Upper lobe of left lung (tissue), 6 donors: ENCODE data around the gene UNC13C. TPM values are rescaled to one million over a fixed set of nuclear protein-coding genes. Genes with fewer than 3 reads are reported as not detected.

ENCODE experiments used
- ATAC-seq, 2 donors: fragments of 200-7000 bp; cut with Tn5 transposase; one replicate each; pipeline ENCODE4 v1.9.1; 2022; ENCODE audit warnings: mild to moderate bottlenecking in 2 of 2, moderate library complexity in 2 of 2; ENCODE audit not compliant: low FRiP score in 2 of 2
- DNase-seq, 2 donors: peaks; one replicate each; pipeline ENCODE4 v3.0.0-alpha.2; 2019 to 2020
- H3K27ac ChIP-seq, 4 donors: fragments of 200-600 bp; sonication (generic); one replicate each; pipeline ENCODE4 v1.5.1; 2016 to 2019
- H3K27me3 ChIP-seq, 4 donors: fragments of 200-600 bp; sonication (generic); one replicate each; pipeline ENCODE4 v1.5.1; 2017 to 2019
- H3K36me3 ChIP-seq, 4 donors: fragments of 200-600 bp; sonication (generic); one replicate each; pipeline ENCODE4 v1.5.1; 2016 to 2019
- H3K4me1 ChIP-seq, 4 donors: fragments of 200-600 bp; sonication (generic); one replicate each; pipeline ENCODE4 v1.5.1; 2018 to 2019
- H3K4me3 ChIP-seq, 4 donors: fragments of 200-600 bp; sonication (generic); one replicate each; pipeline ENCODE4 v1.5.1; 2017 to 2019; ENCODE audit warnings: mild to moderate bottlenecking in 2 of 4, moderate library complexity in 1 of 4
- H3K9me3 ChIP-seq, 4 donors: fragments of 200-600 bp; sonication (generic); one replicate each; pipeline ENCODE4 v1.5.1; 2018 to 2019
- EP300 ChIP-seq, 4 donors: sonication (generic); formaldehyde crosslinking; IDR thresholded peaks; one replicate each; pipeline ENCODE4 v1.5.1; 2017; ENCODE audit warnings: antibody characterized with exemption in 4 of 4, control low read depth in 2 of 4
- POLR2A ChIP-seq, 4 donors: fragments of 450-650 bp; IDR thresholded peaks; one replicate each; pipeline ENCODE4 v1.5.1; 2016 to 2017; ENCODE audit warnings: antibody characterized with exemption in 4 of 4, mild to moderate bottlenecking in 2 of 4
- POLR2AphosphoS5 ChIP-seq, 2 donors: sonication (generic); formaldehyde crosslinking; IDR thresholded peaks; one replicate each; pipeline ENCODE4 v1.5.1; 2017; ENCODE audit warnings: antibody characterized with exemption in 2 of 2
- WGBS, 2 donors: methylation state at CpG; one replicate each; pipeline ENCODE4 v1.1.5; 2017 to 2018; 5-methylcytosine and 5-hydroxymethylcytosine counted together
- total RNA-seq, 6 donors: library from RNA; depleted of rRNA in 4 of 6; stranded (reverse); fragments of >200 nt in 4 of 6; gene quantifications; one replicate each; pipeline versions ENCODE4 v1.1.0 to v1.2.1, GENCODE V29; 2016 to 2021
- TF ChIP-seq, protein P1 (sequence below), 6 experiments: fragments of 450-650 bp in 4 of 6; fragments of 200-600 bp in 2 of 6; sonication (generic) in 2 of 6; IDR thresholded peaks; one replicate each; pipeline ENCODE4 v1.5.1; 2016 to 2019; ENCODE audit warnings: antibody characterized with exemption in 6 of 6
- donor health status: DM: no; HTN: no; CAD: no; lungs with moderate emphysema.
- donor health status: DM: no; HTN: yes; CAD: no; lungs with severe emphysema.

Gene UNC13C
- total RNA-seq, 6 donors from 2014 or later: 0.07 to 1.0 (median 0.34) TPM

DNA sequence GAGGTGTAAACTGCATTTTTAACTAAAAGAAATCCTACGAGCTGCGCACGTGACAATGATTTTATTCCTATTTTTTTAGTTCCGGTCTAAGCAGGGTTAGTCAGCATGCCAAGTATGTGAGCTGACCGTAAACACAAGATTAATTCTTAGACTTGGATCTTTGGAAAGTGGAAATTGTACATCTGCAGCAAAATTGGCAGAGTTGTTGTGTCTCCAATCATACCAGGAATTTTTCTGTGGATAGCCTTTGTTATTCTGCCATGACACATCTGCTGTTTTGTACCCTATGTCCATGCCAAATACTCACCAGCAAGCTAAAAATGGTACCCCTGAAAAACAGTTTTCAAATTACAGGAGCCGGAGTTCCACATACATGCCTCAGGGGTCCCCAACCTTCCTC is 562.5 kb downstream of the UNC13C start:
- H3K9me3 ChIP-seq: peaks cover 0 to 10% (median 6%) of the 10 kb centered on the region in 4 donors
- DNase-seq: no peak
- no peak for ATAC-seq

DNA sequence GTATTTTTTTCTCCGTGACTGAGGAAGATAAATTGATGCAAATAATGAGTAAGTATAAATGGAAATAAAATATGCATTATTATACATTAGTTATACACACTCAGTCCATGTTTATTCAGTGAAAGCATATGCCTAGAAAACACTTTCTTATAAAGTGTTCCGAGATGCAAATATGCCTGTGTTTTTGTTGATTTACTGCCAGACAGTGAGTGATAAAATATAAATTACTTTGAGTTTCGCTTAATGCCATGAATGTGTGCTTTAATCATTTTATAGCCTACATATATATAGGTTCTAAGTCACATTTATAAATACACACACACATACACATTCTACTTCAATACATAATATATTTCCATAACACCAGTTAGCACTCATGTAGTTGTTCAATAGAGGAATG is 569.2 kb downstream of the UNC13C start:
- no peaks in the 10 kb centered on the region for H3K4me1 ChIP-seq
- TF ChIP-seq, protein P1, sequence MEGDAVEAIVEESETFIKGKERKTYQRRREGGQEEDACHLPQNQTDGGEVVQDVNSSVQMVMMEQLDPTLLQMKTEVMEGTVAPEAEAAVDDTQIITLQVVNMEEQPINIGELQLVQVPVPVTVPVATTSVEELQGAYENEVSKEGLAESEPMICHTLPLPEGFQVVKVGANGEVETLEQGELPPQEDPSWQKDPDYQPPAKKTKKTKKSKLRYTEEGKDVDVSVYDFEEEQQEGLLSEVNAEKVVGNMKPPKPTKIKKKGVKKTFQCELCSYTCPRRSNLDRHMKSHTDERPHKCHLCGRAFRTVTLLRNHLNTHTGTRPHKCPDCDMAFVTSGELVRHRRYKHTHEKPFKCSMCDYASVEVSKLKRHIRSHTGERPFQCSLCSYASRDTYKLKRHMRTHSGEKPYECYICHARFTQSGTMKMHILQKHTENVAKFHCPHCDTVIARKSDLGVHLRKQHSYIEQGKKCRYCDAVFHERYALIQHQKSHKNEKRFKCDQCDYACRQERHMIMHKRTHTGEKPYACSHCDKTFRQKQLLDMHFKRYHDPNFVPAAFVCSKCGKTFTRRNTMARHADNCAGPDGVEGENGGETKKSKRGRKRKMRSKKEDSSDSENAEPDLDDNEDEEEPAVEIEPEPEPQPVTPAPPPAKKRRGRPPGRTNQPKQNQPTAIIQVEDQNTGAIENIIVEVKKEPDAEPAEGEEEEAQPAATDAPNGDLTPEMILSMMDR (IDR thresholded peaks at IDR 0.05): no peak
- TF ChIP-seq POLR2AphosphoS5 (IDR thresholded peaks at IDR 0.05) (no peak), EP300 (IDR thresholded peaks at IDR 0.05) (no peak), POLR2A (IDR thresholded peaks at IDR 0.05) (no peak)
- no peaks in the 10 kb centered on the region for H3K36me3 ChIP-seq
- 70 to 83% methylated on average over 3 of the region's 3 CpGs for WGBS, 2 donors
- DNase-seq: no peak
- H3K27ac ChIP-seq: no peak overlapping the region
- ATAC-seq: no peak
- no peaks in the 10 kb centered on the region for H3K27me3 ChIP-seq
- no peak overlapping the region for H3K4me3 ChIP-seq
- peaks cover 0 to 4% (median 0%) of the 10 kb centered on the region in 4 donors for H3K9me3 ChIP-seq

More for the DNA sequence above, 562.5 kb downstream of the UNC13C start:
- TF ChIP-seq EP300 (IDR thresholded peaks at IDR 0.05) (no peak), POLR2AphosphoS5 (IDR thresholded peaks at IDR 0.05) (no peak), POLR2A (IDR thresholded peaks at IDR 0.05) (no peak)
- TF ChIP-seq, protein P1 (IDR thresholded peaks at IDR 0.05): no peak
- H3K36me3 ChIP-seq: no peaks in the 10 kb centered on the region
- H3K4me1 ChIP-seq: no peaks in the 10 kb centered on the region
- H3K27ac ChIP-seq: no peak overlapping the region
- H3K4me3 ChIP-seq: no peak overlapping the region
- H3K27me3 ChIP-seq: no peaks in the 10 kb centered on the region
- 72 to 75% methylated on average over 6 of the region's 6 CpGs for WGBS, 2 donors

DNA sequence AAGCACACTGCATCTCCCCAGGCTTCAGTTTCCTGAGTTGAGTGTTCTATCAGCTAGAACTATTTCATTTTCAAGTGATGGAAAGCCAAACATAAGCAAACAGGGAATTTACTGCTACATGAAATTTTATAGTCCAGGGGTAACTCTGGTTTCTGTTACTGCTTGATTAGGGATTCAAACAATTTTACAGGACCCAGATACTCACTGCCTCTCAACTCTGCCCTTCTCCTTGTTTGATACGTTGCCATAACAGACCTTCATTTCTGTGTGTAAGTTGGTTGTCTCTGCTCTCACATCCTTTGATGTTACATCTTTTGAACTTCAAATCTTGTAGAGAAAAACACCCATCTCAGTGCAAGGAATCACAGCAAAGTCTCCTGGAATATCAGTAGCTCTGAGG is 572.7 kb downstream of the UNC13C start:
- WGBS, 2 donors: 73 to 78% methylated on average over 1 of the region's 1 CpG
- DNase-seq (no peak), ATAC-seq (no peak)
- no peak overlapping the region for H3K27ac ChIP-seq
- no peaks in the 10 kb centered on the region for H3K9me3 ChIP-seq
- no peaks in the 10 kb centered on the region for H3K27me3 ChIP-seq
- H3K36me3 ChIP-seq: no peaks in the 10 kb centered on the region
- TF ChIP-seq POLR2AphosphoS5 (IDR thresholded peaks at IDR 0.05): no peak
- no peak for TF ChIP-seq EP300 (IDR thresholded peaks at IDR 0.05)
- TF ChIP-seq, protein P1 (IDR thresholded peaks at IDR 0.05): no peak
- no peak for TF ChIP-seq POLR2A (IDR thresholded peaks at IDR 0.05)
- no peak overlapping the region for H3K4me3 ChIP-seq
- no peaks in the 10 kb centered on the region for H3K4me1 ChIP-seq

DNA sequence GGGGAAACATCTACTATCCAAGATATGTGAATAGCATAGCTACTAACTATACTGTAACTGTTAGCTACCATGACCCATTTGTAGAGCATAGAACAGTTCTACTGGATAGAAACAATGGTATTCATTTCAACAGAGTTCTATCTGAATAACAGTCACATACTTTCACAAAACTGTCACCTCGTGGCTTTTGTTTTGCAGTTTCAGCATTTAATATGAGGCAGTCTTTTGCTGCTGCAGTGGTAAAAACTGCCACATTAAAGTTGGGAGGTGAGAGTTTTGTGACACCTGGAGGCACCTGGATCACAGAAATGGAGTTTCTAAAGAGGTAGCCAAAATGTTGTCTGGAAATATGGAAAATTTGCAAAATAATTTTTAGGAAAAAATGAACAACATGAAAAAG is 578.0 kb downstream of the UNC13C start:
- DNase-seq (no peak), ATAC-seq (no peak)
- H3K4me1 ChIP-seq: no peaks in the 10 kb centered on the region
- no peak overlapping the region for H3K27ac ChIP-seq
- no peak for TF ChIP-seq EP300 (IDR thresholded peaks at IDR 0.05)
- no peak for TF ChIP-seq POLR2A (IDR thresholded peaks at IDR 0.05)
- no peak for TF ChIP-seq POLR2AphosphoS5 (IDR thresholded peaks at IDR 0.05)
- TF ChIP-seq, protein P1 (IDR thresholded peaks at IDR 0.05): no peak
- no peaks in the 10 kb centered on the region for H3K9me3 ChIP-seq
- no peaks in the 10 kb centered on the region for H3K36me3 ChIP-seq
- H3K27me3 ChIP-seq: no peaks in the 10 kb centered on the region
- 72 to 79% methylated on average over 1 of the region's 1 CpG for WGBS, 2 donors
- H3K4me3 ChIP-seq: no peak overlapping the region

DNA sequence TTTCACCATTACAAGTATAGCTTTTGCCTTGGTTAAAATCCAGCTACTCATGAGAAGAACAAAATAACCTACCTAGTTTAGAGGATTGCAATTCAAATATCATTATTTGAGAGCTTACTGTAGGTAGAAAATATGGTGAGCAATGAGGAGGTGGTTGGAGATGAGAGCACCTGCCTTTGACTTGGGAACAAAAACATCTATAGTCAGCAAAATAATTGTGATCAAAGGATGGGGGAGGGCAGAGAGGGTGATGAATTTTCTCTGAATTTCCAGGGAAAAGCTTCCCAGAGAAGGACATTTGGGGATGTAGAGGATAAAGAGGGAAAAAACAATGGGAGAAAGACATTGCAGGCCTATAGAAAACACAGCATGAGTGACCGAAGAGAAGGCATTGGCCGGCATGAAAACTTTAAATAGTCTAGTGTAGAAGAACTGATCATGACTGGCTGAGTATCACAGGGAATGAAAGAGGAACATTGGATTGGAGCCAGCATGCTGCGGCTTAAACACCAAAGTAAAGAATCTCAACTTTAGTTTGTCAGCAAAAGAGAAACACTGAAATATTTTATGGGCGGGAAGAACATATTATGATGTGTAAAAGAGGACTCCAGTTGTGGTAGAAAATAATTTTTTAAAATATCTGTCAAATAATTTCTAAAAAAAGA is 581.3 kb downstream of the UNC13C start:
- no peak for DNase-seq

More for the DNA sequence above, 581.3 kb downstream of the UNC13C start:
- Histone ChIP-seq H3K27me3 (no peaks in the 10 kb centered on the region), H3K36me3 (no peaks in the 10 kb centered on the region), H3K9me3 (no peaks in the 10 kb centered on the region), H3K4me3 (no peak overlapping the region), H3K4me1 (no peaks in the 10 kb centered on the region), H3K27ac (no peak overlapping the region)
- TF ChIP-seq EP300 (IDR thresholded peaks at IDR 0.05) (no peak), POLR2A (IDR thresholded peaks at IDR 0.05) (no peak), POLR2AphosphoS5 (IDR thresholded peaks at IDR 0.05) (no peak)
- TF ChIP-seq, protein P1 (IDR thresholded peaks at IDR 0.05): no peak
- 47 to 51% methylated on average over 4 of the region's 4 CpGs for WGBS, 2 donors
- ATAC-seq: no peak
